ENCODE results near the gene ALDH18A1. TPM values are rescaled to one million over a fixed set of nuclear protein-coding genes. Genes with fewer than 3 reads are reported as not detected.
"Not testable (repeated sequence)": the region's sequence is repeated elsewhere in the genome, so short reads cannot be mapped to it uniquely, and the experiment has no call there.

Gene ALDH18A1
- polyA plus RNA-seq, 3 donors: 74.3 to 81.7 (median 75.0) TPM

GRCh38 chr10:95660283-95660682, 3.8 kb upstream of the ALDH18A1 start:
- peak in 4 of 11 donors; percentile 1 to 39 (median 14) for DNase-seq (ENCODE audit: extremely low read depth in 1 of 11, low read depth in 9 of 11, low spot score in 4 of 11)

- DNase-seq (ENCODE audit: extremely low read depth in 1 of 11, low read depth in 9 of 11, low spot score in 4 of 11): no peak
Observed at GRCh38 chr10:95657250-95657649, 739 bp upstream of the ALDH18A1 start.

- DNase-seq (ENCODE audit: extremely low read depth in 1 of 11, low read depth in 9 of 11, low spot score in 4 of 11): peak in 5 of 11 donors; percentile 0 to 13 (median 7)
Observed at GRCh38 chr10:95655571-95656290, 780 bp downstream of the ALDH18A1 start.

- no peak for DNase-seq (ENCODE audit: extremely low read depth in 1 of 11, low read depth in 9 of 11, low spot score in 4 of 11)
Observed at GRCh38 chr10:95653895-95654294, 2.6 kb downstream of the ALDH18A1 start.

GRCh38 chr10:95651346-95652060, 5.0 kb downstream of the ALDH18A1 start:
- DNase-seq (ENCODE audit: extremely low read depth in 1 of 11, low read depth in 9 of 11, low spot score in 4 of 11): no peak

GRCh38 chr10:95650232-95650631, 6.3 kb downstream of the ALDH18A1 start:
- DNase-seq (ENCODE audit: extremely low read depth in 1 of 11, low read depth in 9 of 11, low spot score in 4 of 11): peak in 1 of 11 donors; percentile 1

- DNase-seq (ENCODE audit: extremely low read depth in 1 of 11, low read depth in 9 of 11, low spot score in 4 of 11): no peak
Observed at GRCh38 chr10:95648138-95648537, 8.4 kb downstream of the ALDH18A1 start.

GRCh38 chr10:95646160-95646559, 10.4 kb downstream of the ALDH18A1 start:
- DNase-seq (ENCODE audit: extremely low read depth in 1 of 11, low read depth in 9 of 11, low spot score in 4 of 11): no peak

GRCh38 chr10:95644901-95645300, 11.6 kb downstream of the ALDH18A1 start:
- no peak for DNase-seq (ENCODE audit: extremely low read depth in 1 of 11, low read depth in 9 of 11, low spot score in 4 of 11)

- DNase-seq (ENCODE audit: extremely low read depth in 1 of 11, low read depth in 9 of 11, low spot score in 4 of 11): no peak
Observed at GRCh38 chr10:95640891-95641315, 15.6 kb downstream of the ALDH18A1 start.

GRCh38 chr10:95637911-95638310, 18.6 kb downstream of the ALDH18A1 start:
- no peak for DNase-seq (ENCODE audit: extremely low read depth in 1 of 11, low read depth in 9 of 11, low spot score in 4 of 11)

- no peak for DNase-seq (ENCODE audit: extremely low read depth in 1 of 11, low read depth in 9 of 11, low spot score in 4 of 11)
Observed at GRCh38 chr10:95637140-95637539, 19.4 kb downstream of the ALDH18A1 start.

- DNase-seq (ENCODE audit: extremely low read depth in 1 of 11, low read depth in 9 of 11, low spot score in 4 of 11): no peak
Observed at GRCh38 chr10:95635319-95635733, 21.2 kb downstream of the ALDH18A1 start.

GRCh38 chr10:95628786-95629185, 27.7 kb downstream of the ALDH18A1 start:
- peak in 5 of 11 donors; percentile 5 to 58 (median 36) for DNase-seq (ENCODE audit: extremely low read depth in 1 of 11, low read depth in 9 of 11, low spot score in 4 of 11)

- DNase-seq (ENCODE audit: extremely low read depth in 1 of 11, low read depth in 9 of 11, low spot score in 4 of 11): no peak
Observed at GRCh38 chr10:95626500-95626899, 30.0 kb downstream of the ALDH18A1 start.

GRCh38 chr10:95620415-95620814, 36.1 kb downstream of the ALDH18A1 start:
- DNase-seq (ENCODE audit: extremely low read depth in 1 of 11, low read depth in 9 of 11, low spot score in 4 of 11): not testable (repeated sequence)

- no peak for DNase-seq (ENCODE audit: extremely low read depth in 1 of 11, low read depth in 9 of 11, low spot score in 4 of 11)
Observed at GRCh38 chr10:95618101-95618500, 38.4 kb downstream of the ALDH18A1 start.

- DNase-seq (ENCODE audit: extremely low read depth in 1 of 11, low read depth in 9 of 11, low spot score in 4 of 11): no peak
Observed at GRCh38 chr10:95616446-95616845, 40.1 kb downstream of the ALDH18A1 start.

- no peak for DNase-seq (ENCODE audit: extremely low read depth in 1 of 11, low read depth in 9 of 11, low spot score in 4 of 11)
Observed at GRCh38 chr10:95613330-95613729, 43.2 kb downstream of the ALDH18A1 start.

GRCh38 chr10:95610727-95611126, 45.8 kb downstream of the ALDH18A1 start:
- DNase-seq (ENCODE audit: extremely low read depth in 1 of 11, low read depth in 9 of 11, low spot score in 4 of 11): no peak
